Esophagus muscularis mucosa (tissue), 4 donors: ENCODE data around the gene SLC6A9. TPM values are rescaled to one million over a fixed set of nuclear protein-coding genes. Genes with fewer than 3 reads are reported as not detected.

Experiments
- DNase-seq: peaks from one replicate; pipeline ENCODE4 v3.0.0-alpha.2; 2017; ENCODE audit errors: extremely low spot score
- H3K27ac ChIP-seq, 4 donors: fragments of 200-600 bp; sonication (generic); replicated peaks in 1 of 4; 1 replicate in 3 of 4; 2 replicates in 1 of 4; pipeline ENCODE4 v1.5.1; 2016 to 2019; ENCODE audit warnings: mild to moderate bottlenecking in 1 of 4
- H3K27me3 ChIP-seq, 4 donors: fragments of 200-600 bp; sonication (generic); one replicate each; pipeline versions ENCODE4 v1.5.1 to v1.6.0; 2016 to 2019
- H3K36me3 ChIP-seq, 4 donors: fragments of 200-600 bp; sonication (generic); one replicate each; pipeline ENCODE4 v1.5.1; 2016 to 2019
- H3K4me1 ChIP-seq, 4 donors: fragments of 200-600 bp; sonication (generic); one replicate each; pipeline ENCODE4 v1.5.1; 2016 to 2019
- H3K4me3 ChIP-seq, 4 donors: fragments of 200-600 bp; sonication (generic); 1 replicate in 2 of 4; 2 replicates in 2 of 4; pipeline ENCODE4 v1.5.1; 2016 to 2019; ENCODE audit warnings: mild to moderate bottlenecking in 4 of 4, moderate library complexity in 1 of 4
- H3K9me3 ChIP-seq, 4 donors: fragments of 200-600 bp; sonication (generic); 1 replicate in 3 of 4; 2 replicates in 1 of 4; pipeline ENCODE4 v1.5.1; 2016 to 2019
- EP300 ChIP-seq: sonication (generic); formaldehyde crosslinking; IDR thresholded peaks from one replicate; pipeline ENCODE4 v1.6.1; 2017; ENCODE audit warnings: antibody characterized with exemption
- POLR2A ChIP-seq: fragments of 450-650 bp; IDR thresholded peaks from one replicate; pipeline ENCODE4 v1.6.1; 2017; ENCODE audit warnings: antibody characterized with exemption, moderate library complexity, mild to moderate bottlenecking, low read depth
- POLR2AphosphoS5 ChIP-seq, 2 donors: sonication (generic); formaldehyde crosslinking; IDR thresholded peaks; one replicate each; pipeline ENCODE4 v1.6.1; 2017; ENCODE audit warnings: antibody characterized with exemption in 2 of 2
- WGBS: methylation state at CpG from one replicate; pipeline ENCODE4 v1.1.5; 2018; 5-methylcytosine and 5-hydroxymethylcytosine counted together
- intact Hi-C: fragments of 100-400 bp; cut with DNase I; formaldehyde crosslinking; loops from one replicate; pipeline ENCODE4 v1.15.1; 2023
- total RNA-seq, 4 donors: library from RNA; depleted of rRNA; stranded (reverse); fragments of >200 nt; gene quantifications; one replicate each; pipeline versions ENCODE4 v1.1.0 to v1.2.1, GENCODE V29; 2016
- TF ChIP-seq, protein P1 (sequence below), 3 experiments: fragments of 200-600 bp in 2 of 3; fragments of 450-650 bp in 1 of 3; sonication (generic) in 2 of 3; IDR thresholded peaks; one replicate each; pipeline ENCODE4 v1.5.1; 2017 to 2019; ENCODE audit warnings: antibody characterized with exemption in 3 of 3, mild to moderate bottlenecking in 2 of 3, moderate library complexity in 1 of 3

Gene SLC6A9
- total RNA-seq, 4 donors from 2014 or later: 5.2 to 17.9 (median 7.8) TPM

GRCh38 chr1:43982241-43982640 is 49.0 kb downstream of the SLC6A9 start:
- TF ChIP-seq, protein P1, sequence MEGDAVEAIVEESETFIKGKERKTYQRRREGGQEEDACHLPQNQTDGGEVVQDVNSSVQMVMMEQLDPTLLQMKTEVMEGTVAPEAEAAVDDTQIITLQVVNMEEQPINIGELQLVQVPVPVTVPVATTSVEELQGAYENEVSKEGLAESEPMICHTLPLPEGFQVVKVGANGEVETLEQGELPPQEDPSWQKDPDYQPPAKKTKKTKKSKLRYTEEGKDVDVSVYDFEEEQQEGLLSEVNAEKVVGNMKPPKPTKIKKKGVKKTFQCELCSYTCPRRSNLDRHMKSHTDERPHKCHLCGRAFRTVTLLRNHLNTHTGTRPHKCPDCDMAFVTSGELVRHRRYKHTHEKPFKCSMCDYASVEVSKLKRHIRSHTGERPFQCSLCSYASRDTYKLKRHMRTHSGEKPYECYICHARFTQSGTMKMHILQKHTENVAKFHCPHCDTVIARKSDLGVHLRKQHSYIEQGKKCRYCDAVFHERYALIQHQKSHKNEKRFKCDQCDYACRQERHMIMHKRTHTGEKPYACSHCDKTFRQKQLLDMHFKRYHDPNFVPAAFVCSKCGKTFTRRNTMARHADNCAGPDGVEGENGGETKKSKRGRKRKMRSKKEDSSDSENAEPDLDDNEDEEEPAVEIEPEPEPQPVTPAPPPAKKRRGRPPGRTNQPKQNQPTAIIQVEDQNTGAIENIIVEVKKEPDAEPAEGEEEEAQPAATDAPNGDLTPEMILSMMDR (IDR thresholded peaks at IDR 0.05): no peak
- TF ChIP-seq POLR2A (no peak), EP300 (no peak), POLR2AphosphoS5 (IDR thresholded peaks at IDR 0.05) (no peak)
- Histone ChIP-seq H3K36me3 (peaks cover 2 to 49% (median 31%) of the 10 kb centered on the region in 4 donors), H3K4me3 (no peak overlapping the region), H3K9me3 (no peaks in the 10 kb centered on the region), H3K27ac (no peak overlapping the region), H3K4me1 (peaks cover 23 to 42% (median 31%) of the 10 kb centered on the region in 4 donors), H3K27me3 (no peaks in the 10 kb centered on the region)
- intact Hi-C loops: no loop called here
- 91% methylated on average over 7 of the region's 8 CpGs for WGBS
- DNase-seq: no peak

- TF ChIP-seq POLR2A (no peak), POLR2AphosphoS5 (IDR thresholded peaks at IDR 0.05) (no peak), EP300 (no peak)
- TF ChIP-seq, protein P1 (IDR thresholded peaks at IDR 0.05): no peak
- H3K4me3 ChIP-seq: no peak overlapping the region
- no peak overlapping the region for H3K27ac ChIP-seq
- no peaks in the 10 kb centered on the region for H3K9me3 ChIP-seq
- H3K36me3 ChIP-seq: peaks cover 8 to 53% (median 37%) of the 10 kb centered on the region in 4 donors
- 92% methylated on average over 18 of the region's 20 CpGs for WGBS
- H3K27me3 ChIP-seq: no peaks in the 10 kb centered on the region
- DNase-seq: no peak
- H3K4me1 ChIP-seq: peaks cover 29 to 48% (median 37%) of the 10 kb centered on the region in 4 donors
- intact Hi-C loops: no loop called here
These were observed 49.6 kb downstream of the SLC6A9 start for GRCh38 chr1:43981636-43982035.

DNA sequence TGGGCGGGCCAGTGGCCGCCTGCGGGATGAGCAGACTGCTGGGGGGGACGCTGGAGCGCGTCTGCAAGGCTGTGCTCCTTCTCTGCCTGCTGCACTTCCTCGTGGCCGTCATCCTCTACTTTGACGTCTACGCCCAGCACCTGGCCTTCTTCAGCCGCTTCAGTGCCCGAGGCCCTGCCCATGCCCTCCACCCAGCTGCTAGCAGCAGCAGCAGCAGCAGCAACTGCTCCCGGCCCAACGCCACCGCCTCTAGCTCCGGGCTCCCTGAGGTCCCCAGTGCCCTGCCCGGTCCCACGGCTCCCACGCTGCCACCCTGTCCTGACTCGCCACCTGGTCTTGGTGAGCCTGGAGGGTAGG is 50.1 kb downstream of the SLC6A9 start:
- no peak overlapping the region for H3K27ac ChIP-seq
- no peaks in the 10 kb centered on the region for H3K27me3 ChIP-seq
- no peak for DNase-seq
- TF ChIP-seq POLR2A: no peak
- TF ChIP-seq POLR2AphosphoS5 (IDR thresholded peaks at IDR 0.05): no peak
- TF ChIP-seq EP300: no peak
- TF ChIP-seq, protein P1 (IDR thresholded peaks at IDR 0.05): no peak
- no peak overlapping the region for H3K4me3 ChIP-seq
- intact Hi-C loops: no loop called here
- H3K9me3 ChIP-seq: no peaks in the 10 kb centered on the region
- peaks cover 34 to 53% (median 43%) of the 10 kb centered on the region in 4 donors for H3K4me1 ChIP-seq
- H3K36me3 ChIP-seq: peaks cover 13 to 54% (median 41%) of the 10 kb centered on the region in 4 donors
- WGBS: 91% methylated on average over 20 of the region's 20 CpGs

DNA sequence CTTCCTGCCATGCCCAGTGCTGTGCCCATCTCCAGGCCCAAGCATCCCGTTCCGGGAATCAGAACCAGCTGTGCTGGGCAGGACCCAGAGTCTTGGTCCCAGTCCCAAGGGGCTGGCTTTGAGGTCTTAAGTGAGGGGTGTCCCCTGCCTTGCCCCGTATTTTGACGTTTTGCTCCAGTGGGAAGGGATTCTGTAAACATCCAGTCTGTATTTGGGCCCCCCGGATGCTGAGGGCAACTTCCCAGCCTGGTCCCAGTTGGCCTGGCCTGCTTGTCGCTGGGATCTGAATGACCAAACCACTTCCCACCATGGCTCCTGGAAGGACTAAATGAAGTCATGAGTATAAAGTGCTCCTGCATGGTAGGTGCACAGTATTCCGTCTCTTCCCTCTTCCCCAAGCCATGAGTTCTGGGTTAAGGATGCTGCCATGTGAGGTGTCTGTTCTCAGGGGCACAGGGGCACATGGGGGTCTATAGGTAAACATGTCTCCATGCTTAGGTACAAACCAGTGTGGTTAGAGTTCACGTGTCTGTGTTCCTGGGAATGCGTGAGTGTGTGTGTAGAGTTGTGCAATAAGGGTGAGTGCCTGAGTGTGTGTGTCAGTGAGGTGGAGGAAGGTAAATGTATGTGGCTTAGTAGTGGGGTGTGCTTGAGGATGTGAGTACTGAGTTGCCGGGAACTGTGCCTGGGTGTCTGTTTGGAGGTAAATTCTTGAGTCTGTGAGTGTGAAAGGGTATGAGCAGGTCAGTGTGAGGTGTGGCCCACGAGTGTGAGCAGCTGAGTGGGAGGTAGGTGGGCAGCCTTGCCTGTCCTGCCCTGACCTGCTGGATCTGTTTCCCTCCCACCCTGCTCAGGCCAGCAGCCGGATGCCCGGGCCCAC is 50.8 kb downstream of the SLC6A9 start:
- no peak for TF ChIP-seq POLR2AphosphoS5 (IDR thresholded peaks at IDR 0.05)
- TF ChIP-seq POLR2A: no peak
- TF ChIP-seq EP300: no peak
- TF ChIP-seq, protein P1 (IDR thresholded peaks at IDR 0.05): no peak
- no peaks in the 10 kb centered on the region for H3K9me3 ChIP-seq
- 70% methylated on average over 9 of the region's 13 CpGs for whole genome bisulfite sequencing
- H3K4me1 ChIP-seq: peaks cover 40 to 60% (median 49%) of the 10 kb centered on the region in 4 donors
- intact Hi-C loops: no loop called here
- no peaks in the 10 kb centered on the region for H3K27me3 ChIP-seq
- H3K4me3 ChIP-seq: peak overlapping the region; percentile 72 to 89 (median 83)
- no peak for DNase-seq
- H3K27ac ChIP-seq: peak overlapping the region; percentile 57 to 75 (median 63)
- peaks cover 13 to 49% (median 40%) of the 10 kb centered on the region in 4 donors for H3K36me3 ChIP-seq
